AG04449 (cell line): Measurements from ENCODE around the gene EIPR1.

Experiments
- CTCF ChIA-PET: fragments of 350-600 bp; formaldehyde crosslinking; extraction: SDS; loops from one replicate; lab custom pipeline; 2021; ENCODE audit warnings: antibody characterized with exemption; lab: Yijun Ruan, JAX
- POLR2A ChIA-PET: fragments of 400-600, 350-600 bp; formaldehyde crosslinking; extraction: SDS; loops from one replicate; lab custom pipeline; 2020; ENCODE audit warnings: antibody characterized with exemption, inconsistent platforms; lab: Yijun Ruan, JAX
- DNase-seq: peaks from one replicate; pipeline ENCODE4 v3.0.0-alpha.2; 2010; ENCODE audit warnings: low read depth, low spot score
- H3K4me3 ChIP-seq: 2 replicates; pipeline ENCODE4 v1.5.1; 2011; ENCODE audit warnings: low read depth, mild to moderate bottlenecking, control low read depth, low read length
- CTCF ChIP-seq: IDR thresholded peaks from one replicate; pipeline ENCODE4 v1.5.1; 2011; ENCODE audit warnings: mild to moderate bottlenecking, moderate library complexity, low read length, control low read depth, inconsistent platforms; ENCODE audit not compliant: insufficient read depth; ENCODE audit errors: missing control alignments

EIPR1 gene

GRCh38 chr2:3277050-3277747, 100.4 kb downstream of the EIPR1 start:
- POLR2A ChIA-PET: no interaction called here
- no peak for TF ChIP-seq CTCF
- no peak for DNase-seq
- CTCF ChIA-PET: interaction anchor here (1.4 kb wide), 1 partner anchor 10 kb away, joined by 3 read pairs; no protein-coding TSS in a partner anchor
- no peak overlapping the region for H3K4me3 ChIP-seq

- H3K4me3 ChIP-seq: no peak overlapping the region
- ChIA-PET POLR2A (interaction anchor here (0.6 kb wide), 1 partner anchor 886 kb away, joined by 4 read pairs; no protein-coding TSS in a partner anchor), CTCF (no interaction called here)
- no peak for DNase-seq
- TF ChIP-seq CTCF: no peak
These were observed 104.9 kb downstream of the EIPR1 start for GRCh38 chr2:3272761-3273160.

DNA sequence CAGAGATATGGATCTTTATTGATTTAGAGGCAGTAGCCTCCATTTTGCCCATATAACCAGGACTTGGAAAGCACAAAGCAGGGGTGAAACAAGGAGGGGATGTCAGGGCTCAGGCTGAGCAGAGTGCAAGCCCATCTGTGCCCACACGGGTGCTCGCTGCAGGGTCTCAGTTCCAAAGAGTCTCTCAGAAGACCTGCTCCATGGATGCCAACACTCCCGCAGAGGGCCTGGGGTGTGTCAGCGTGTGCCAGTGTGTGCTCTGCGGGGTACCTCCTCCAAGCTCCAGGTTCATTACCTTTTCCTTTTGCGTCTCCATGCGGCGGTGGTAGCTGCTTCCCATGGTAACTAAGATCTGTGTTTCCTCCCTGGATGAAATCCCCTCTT, 107.5 kb downstream of the EIPR1 start:
- POLR2A ChIA-PET: no interaction called here
- DNase-seq: no peak
- no peak for TF ChIP-seq CTCF
- no peak overlapping the region for H3K4me3 ChIP-seq
- CTCF ChIA-PET: no interaction called here

DNA sequence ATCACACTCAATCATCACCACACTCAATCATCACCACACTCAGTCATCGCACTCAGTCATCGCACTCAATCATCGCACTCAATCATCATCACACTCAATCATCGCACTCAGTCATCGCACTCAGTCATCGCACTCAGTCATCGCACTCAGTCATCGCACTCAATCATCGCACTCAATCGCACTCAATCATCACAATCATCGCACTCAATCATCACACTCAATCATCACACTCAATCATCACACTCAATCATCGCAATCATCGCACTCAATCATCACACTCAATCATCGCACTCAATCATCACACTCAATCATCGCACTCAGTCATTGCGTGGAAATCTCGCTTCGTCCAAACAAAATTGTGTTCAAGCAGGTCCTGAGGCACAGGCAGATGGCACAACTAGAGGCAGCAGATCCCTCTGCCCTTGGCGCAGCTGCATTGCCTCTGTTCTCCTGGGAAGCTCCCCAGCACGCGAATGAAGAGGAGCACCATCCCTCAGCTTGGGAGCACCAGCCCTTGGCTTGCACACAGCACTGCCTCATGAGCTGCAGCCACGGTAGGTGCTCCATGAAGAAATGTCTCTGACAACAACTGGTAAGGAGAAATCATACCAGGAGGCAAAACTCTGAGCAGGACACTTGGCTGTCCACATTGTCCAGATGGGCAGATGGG, 108.1 kb downstream of the EIPR1 start:
- no peak for TF ChIP-seq CTCF

DNA sequence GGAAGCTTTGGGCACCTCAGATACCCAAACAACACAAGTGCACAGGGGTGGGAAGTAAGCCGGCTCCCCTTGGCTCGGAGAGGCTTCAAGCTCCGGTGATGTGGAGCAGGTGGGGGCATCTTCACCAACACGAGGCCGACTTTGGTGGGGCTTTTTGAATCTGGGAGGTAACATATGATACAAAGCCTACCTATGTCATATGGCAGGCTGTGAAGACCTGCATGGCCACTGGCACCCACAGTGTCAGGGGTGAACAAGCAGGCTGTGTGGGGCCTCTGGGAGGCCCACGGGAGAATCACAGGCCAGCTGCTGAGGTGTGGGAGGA, 109.0 kb downstream of the EIPR1 start:
- TF ChIP-seq CTCF: no peak
- DNase-seq: no peak
- POLR2A ChIA-PET: no interaction called here
- CTCF ChIA-PET: no interaction called here
- no peak overlapping the region for H3K4me3 ChIP-seq

More for the DNA sequence above, 108.1 kb downstream of the EIPR1 start:
- ChIA-PET CTCF (no interaction called here), POLR2A (no interaction called here)
- H3K4me3 ChIP-seq: no peak overlapping the region
- DNase-seq: no peak

GRCh38 chr2:3267869-3268704, 109.5 kb downstream of the EIPR1 start:
- ChIA-PET CTCF (no interaction called here), POLR2A (interaction anchor here (0.7 kb wide), 1 partner anchor 49 kb away, joined by 3 read pairs; no protein-coding TSS in a partner anchor)

More at GRCh38 chr2:3267869-3268704, 109.5 kb downstream of the EIPR1 start:
- DNase-seq: no peak
- H3K4me3 ChIP-seq: no peak overlapping the region
- TF ChIP-seq CTCF: no peak
